ENCODE results near the gene PIK3R5. TPM values are rescaled to one million over a fixed set of nuclear protein-coding genes. Genes with fewer than 3 reads are reported as not detected.

PIK3R5 gene
- total and polyA plus RNA-seq, 8 donors: 0.69 to 6.8 (median 1.7) TPM

DNA sequence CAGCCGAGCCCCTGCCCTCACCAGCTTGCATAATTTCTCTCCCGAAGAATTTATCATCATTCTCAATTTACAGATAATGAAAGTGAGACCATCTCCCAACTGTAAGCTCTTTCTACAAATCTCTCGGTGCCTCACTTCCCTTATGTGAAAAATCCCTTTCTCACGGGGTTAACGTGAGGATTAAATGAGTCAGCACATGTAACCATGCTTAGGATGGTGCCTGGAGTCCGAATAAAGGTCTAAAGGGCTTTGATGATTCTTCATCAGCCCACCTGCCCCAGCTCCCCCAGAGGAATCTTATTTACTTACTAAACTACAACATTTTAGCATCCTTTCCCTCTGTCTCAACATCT is 73.2 kb downstream of the PIK3R5 start:
- TF ChIP-seq, protein P1, sequence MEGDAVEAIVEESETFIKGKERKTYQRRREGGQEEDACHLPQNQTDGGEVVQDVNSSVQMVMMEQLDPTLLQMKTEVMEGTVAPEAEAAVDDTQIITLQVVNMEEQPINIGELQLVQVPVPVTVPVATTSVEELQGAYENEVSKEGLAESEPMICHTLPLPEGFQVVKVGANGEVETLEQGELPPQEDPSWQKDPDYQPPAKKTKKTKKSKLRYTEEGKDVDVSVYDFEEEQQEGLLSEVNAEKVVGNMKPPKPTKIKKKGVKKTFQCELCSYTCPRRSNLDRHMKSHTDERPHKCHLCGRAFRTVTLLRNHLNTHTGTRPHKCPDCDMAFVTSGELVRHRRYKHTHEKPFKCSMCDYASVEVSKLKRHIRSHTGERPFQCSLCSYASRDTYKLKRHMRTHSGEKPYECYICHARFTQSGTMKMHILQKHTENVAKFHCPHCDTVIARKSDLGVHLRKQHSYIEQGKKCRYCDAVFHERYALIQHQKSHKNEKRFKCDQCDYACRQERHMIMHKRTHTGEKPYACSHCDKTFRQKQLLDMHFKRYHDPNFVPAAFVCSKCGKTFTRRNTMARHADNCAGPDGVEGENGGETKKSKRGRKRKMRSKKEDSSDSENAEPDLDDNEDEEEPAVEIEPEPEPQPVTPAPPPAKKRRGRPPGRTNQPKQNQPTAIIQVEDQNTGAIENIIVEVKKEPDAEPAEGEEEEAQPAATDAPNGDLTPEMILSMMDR (IDR thresholded peaks at IDR 0.05): no peak
- 37 to 45% methylated on average over 6 of the region's 6 CpGs for WGBS, 2 donors
- H3K4me1 ChIP-seq: no peaks in the 10 kb centered on the region
- DNase-seq (no peak), FAIRE-seq (no peak), ATAC-seq (no peak)
- no peak overlapping the region for H3K27ac ChIP-seq
- no peaks in the 10 kb centered on the region for H3K36me3 ChIP-seq
- H3K4me3 ChIP-seq: no peak overlapping the region
- H3K9me3 ChIP-seq: no peaks in the 10 kb centered on the region
- intact Hi-C loops (cut with DNase I): loop anchor here in 1 of 3 donors (10.0 kb wide), 1 partner anchor 88 kb away; no protein-coding TSS in a partner anchor
- no peaks in the 10 kb centered on the region for H3K27me3 ChIP-seq

DNA sequence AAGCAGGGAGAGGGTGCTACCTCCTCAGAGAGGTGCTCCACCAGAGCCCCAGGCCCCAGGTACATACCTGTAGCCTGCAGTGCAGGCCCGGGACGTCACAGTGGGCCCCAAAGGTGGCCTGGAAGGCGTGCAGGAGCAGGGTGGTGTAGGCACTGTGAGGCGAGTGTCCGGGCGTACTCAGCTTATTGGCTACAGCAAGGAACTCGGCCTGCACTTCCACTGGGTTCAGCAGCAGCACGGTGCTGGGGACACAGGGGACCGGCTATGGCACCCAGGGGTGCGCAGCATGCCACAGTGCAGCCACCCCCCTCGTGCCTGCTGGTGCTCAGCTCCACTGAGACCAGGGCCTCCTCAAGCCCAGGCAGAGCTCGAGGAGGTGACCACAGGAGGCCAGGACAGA is 74.8 kb downstream of the PIK3R5 start:
- H3K36me3 ChIP-seq: no peaks in the 10 kb centered on the region
- intact Hi-C loops (cut with DNase I): loop anchor here in 1 of 3 donors (10.0 kb wide), 1 partner anchor 86 kb away; no protein-coding TSS in a partner anchor
- 68 to 79% methylated on average over 12 of the region's 12 CpGs for WGBS, 2 donors
- ATAC-seq (no peak), FAIRE-seq (no peak), DNase-seq (peak in 1 of 6 donors; percentile 47)
- H3K4me3 ChIP-seq: no peak overlapping the region
- TF ChIP-seq, protein P1 (IDR thresholded peaks at IDR 0.05): no peak
- no peaks in the 10 kb centered on the region for H3K27me3 ChIP-seq
- H3K27ac ChIP-seq: no peak overlapping the region
- no peaks in the 10 kb centered on the region for H3K4me1 ChIP-seq
- no peaks in the 10 kb centered on the region for H3K9me3 ChIP-seq

DNA sequence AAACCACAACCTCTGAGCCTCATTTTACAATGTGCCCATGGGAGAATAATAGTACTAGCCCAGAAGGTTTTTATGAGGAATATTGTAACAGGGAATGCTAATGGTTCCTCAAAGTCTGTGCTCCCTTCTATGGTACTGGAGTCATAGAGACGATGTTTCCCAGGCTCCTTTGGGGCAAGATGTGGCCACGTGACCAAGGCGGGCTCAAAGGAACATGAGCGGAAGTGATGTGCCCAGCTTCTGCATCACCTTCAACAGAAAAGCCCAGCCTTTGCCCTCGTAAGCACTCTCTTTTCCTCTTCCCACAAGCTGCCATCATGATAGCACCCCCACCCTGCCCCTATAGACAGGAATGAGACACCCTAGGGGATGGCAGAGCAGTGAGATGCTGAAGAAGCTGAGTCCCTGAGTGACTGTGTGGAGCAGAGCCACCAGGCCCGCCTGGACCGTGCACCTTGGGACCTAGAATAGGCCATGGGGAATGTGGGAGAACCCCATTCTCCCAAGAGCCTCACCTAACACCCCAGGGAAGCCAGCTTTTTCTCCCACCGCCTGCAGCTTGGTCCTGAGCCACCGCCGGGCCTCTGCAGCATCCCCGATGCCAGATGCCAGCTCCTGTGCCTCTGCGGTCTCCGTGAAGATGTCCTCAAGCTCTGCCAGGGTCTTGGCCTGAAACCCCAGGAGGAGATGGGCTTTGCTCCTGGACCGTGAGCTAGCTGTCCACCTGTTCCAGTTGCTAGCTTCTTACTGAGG is 75.9 kb downstream of the PIK3R5 start:
- TF ChIP-seq, protein P1 (IDR thresholded peaks at IDR 0.05): no peak
- WGBS, 2 donors: 87 to 96% methylated on average over 14 of the region's 14 CpGs

DNA sequence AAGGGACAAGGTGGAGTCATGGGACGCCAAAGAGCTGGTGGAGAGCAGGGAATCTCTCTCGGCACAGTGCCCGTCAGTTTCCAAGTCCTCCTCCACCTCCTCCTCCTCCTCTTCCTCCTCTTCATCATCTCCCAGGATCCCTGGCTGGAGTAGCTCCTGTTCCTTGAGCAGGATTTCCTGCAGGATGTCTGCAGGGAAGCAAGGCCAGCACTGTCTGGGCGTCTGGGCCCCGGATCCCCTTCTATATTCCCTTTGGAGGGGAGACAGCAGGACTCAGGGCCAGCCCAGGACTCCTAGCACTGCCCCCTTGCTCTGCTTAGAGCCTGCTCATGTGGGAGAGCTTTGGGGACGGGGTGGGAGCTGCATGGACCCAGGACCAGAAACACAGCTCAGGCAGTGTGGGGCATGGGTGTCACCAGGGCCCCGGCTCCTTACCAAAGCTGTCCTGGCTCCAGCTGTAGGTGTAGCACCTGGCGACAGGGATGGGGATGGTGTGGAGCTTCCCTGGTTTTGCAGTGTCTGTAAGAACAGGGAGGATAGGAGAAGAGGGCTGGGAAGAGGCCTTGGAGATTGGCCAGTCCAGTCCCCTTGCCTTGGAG is 76.7 kb downstream of the PIK3R5 start:
- no peaks in the 10 kb centered on the region for H3K36me3 ChIP-seq
- no peak overlapping the region for H3K4me3 ChIP-seq
- no peaks in the 10 kb centered on the region for H3K27me3 ChIP-seq
- no peaks in the 10 kb centered on the region for H3K9me3 ChIP-seq
- intact Hi-C loops (cut with DNase I): no loop called here
- FAIRE-seq: no peak
- TF ChIP-seq, protein P1 (IDR thresholded peaks at IDR 0.05): no peak
- 55 to 69% methylated on average over 8 of the region's 8 CpGs for WGBS, 2 donors
- ATAC-seq: no peak
- peak in 1 of 6 donors; percentile 25 for DNase-seq
- no peaks in the 10 kb centered on the region for H3K4me1 ChIP-seq
- no peak overlapping the region for H3K27ac ChIP-seq

More for the DNA sequence above, 75.9 kb downstream of the PIK3R5 start:
- no peak overlapping the region for H3K27ac ChIP-seq
- no peaks in the 10 kb centered on the region for H3K9me3 ChIP-seq
- DNase-seq (peak in 1 of 6 donors; percentile 44), FAIRE-seq (no peak), ATAC-seq (no peak)
- intact Hi-C loops (cut with DNase I): loop anchor here in 1 of 3 donors (10.0 kb wide), 1 partner anchor 85 kb away; no protein-coding TSS in a partner anchor
- no peaks in the 10 kb centered on the region for H3K27me3 ChIP-seq
- H3K4me1 ChIP-seq: no peaks in the 10 kb centered on the region
- H3K36me3 ChIP-seq: no peaks in the 10 kb centered on the region
- H3K4me3 ChIP-seq: no peak overlapping the region

All from pancreas (tissue), 10 donors.